Esophagus muscularis mucosa (tissue), 3 donors: ENCODE results near the gene KATNB1.

Experiments
- POLR2A ChIP-seq: fragments of 450-650 bp; IDR thresholded peaks from one replicate; pipeline ENCODE4 v1.6.1; 2017; ENCODE audit warnings: antibody characterized with exemption, moderate library complexity, mild to moderate bottlenecking, low read depth
- POLR2AphosphoS5 ChIP-seq, 2 donors: sonication (generic); formaldehyde crosslinking; IDR thresholded peaks; one replicate each; pipeline ENCODE4 v1.6.1; 2017; ENCODE audit warnings: antibody characterized with exemption in 2 of 2
- TF ChIP-seq, protein P1 (sequence below), 3 experiments: fragments of 200-600 bp in 2 of 3; fragments of 450-650 bp in 1 of 3; sonication (generic) in 2 of 3; IDR thresholded peaks; one replicate each; pipeline ENCODE4 v1.5.1; 2017 to 2019; ENCODE audit warnings: antibody characterized with exemption in 3 of 3, mild to moderate bottlenecking in 2 of 3, moderate library complexity in 1 of 3

DNA sequence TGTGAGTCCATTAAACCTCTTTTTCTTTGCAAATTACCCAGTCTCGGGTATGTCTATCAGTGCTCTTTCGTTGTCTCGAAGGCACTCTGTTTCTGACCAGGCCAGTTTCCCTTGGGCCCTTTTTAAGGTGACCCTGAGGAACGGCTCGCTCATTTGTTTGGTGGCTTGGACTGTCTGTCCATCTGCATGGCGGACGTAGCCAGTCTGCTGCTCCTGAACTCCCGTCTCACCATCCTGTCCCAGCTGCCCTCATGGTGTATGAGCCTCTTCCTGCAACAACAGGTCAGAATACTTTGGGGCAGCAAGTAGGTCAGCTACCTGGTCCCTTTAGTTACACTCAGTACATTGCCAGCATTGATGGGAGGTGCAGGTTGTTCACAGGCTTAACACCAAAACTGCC, 22.0 kb upstream of the KATNB1 start:
- TF ChIP-seq POLR2A, result no peak
- TF ChIP-seq, protein P1, sequence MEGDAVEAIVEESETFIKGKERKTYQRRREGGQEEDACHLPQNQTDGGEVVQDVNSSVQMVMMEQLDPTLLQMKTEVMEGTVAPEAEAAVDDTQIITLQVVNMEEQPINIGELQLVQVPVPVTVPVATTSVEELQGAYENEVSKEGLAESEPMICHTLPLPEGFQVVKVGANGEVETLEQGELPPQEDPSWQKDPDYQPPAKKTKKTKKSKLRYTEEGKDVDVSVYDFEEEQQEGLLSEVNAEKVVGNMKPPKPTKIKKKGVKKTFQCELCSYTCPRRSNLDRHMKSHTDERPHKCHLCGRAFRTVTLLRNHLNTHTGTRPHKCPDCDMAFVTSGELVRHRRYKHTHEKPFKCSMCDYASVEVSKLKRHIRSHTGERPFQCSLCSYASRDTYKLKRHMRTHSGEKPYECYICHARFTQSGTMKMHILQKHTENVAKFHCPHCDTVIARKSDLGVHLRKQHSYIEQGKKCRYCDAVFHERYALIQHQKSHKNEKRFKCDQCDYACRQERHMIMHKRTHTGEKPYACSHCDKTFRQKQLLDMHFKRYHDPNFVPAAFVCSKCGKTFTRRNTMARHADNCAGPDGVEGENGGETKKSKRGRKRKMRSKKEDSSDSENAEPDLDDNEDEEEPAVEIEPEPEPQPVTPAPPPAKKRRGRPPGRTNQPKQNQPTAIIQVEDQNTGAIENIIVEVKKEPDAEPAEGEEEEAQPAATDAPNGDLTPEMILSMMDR (IDR thresholded peaks at IDR 0.05), result no peak
- TF ChIP-seq POLR2AphosphoS5 (IDR thresholded peaks at IDR 0.05), result no peak
